Measurements from ENCODE around the gene CDK11A. TPM values are rescaled to one million over a fixed set of nuclear protein-coding genes. Genes with fewer than 3 reads are reported as not detected.
"Not testable (repeated sequence)": the region's sequence is repeated elsewhere in the genome, so short reads cannot be mapped to it uniquely, and the experiment has no call there.

The CDK11A gene
- total RNA-seq, 1 donor from 2014 or later = 47.0 TPM

DNA sequence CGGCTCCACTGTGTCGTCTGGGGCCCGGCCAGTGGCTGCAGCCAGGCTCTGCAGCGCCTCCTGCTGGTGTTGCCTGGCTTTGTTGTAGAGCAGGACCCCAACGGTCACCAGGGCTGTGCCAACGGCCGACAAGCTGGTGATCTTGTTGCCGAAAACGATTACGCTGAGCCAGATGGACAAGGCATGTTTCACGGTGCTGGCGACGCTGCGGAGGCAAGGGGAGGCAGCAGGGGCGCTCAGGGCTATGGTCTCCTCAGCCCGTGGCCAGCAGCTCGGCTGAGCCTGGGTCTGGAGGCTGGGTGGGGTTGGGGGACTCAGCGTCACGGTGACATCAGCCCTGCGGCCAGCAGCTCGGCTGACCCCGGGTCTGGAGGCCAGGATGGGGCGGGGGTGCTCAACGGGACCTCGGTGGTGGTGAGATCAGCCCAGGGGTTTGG lies 58.3 kb downstream of the CDK11A start:
- TF ChIP-seq, protein P1, sequence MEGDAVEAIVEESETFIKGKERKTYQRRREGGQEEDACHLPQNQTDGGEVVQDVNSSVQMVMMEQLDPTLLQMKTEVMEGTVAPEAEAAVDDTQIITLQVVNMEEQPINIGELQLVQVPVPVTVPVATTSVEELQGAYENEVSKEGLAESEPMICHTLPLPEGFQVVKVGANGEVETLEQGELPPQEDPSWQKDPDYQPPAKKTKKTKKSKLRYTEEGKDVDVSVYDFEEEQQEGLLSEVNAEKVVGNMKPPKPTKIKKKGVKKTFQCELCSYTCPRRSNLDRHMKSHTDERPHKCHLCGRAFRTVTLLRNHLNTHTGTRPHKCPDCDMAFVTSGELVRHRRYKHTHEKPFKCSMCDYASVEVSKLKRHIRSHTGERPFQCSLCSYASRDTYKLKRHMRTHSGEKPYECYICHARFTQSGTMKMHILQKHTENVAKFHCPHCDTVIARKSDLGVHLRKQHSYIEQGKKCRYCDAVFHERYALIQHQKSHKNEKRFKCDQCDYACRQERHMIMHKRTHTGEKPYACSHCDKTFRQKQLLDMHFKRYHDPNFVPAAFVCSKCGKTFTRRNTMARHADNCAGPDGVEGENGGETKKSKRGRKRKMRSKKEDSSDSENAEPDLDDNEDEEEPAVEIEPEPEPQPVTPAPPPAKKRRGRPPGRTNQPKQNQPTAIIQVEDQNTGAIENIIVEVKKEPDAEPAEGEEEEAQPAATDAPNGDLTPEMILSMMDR (conservative IDR thresholded peaks at IDR 0.05) = peak; percentile 73
- Mint-ChIP-seq H3K36me3 (peaks cover 3% of the 10 kb centered on the region), H3K27me3 (no peaks in the 10 kb centered on the region), H3K9me3 (no peaks in the 10 kb centered on the region), H3K4me3 (no peak overlapping the region), H3K4me1 (ENCODE audit: unreplicated experiment) (no peaks in the 10 kb centered on the region), H3K27ac (no peak overlapping the region)
- no peak for DNase-seq (ENCODE audit: extremely low spot score, unreplicated experiment)

- H3K4me3 Mint-ChIP-seq = no peak overlapping the region
- H3K27me3 Mint-ChIP-seq = no peaks in the 10 kb centered on the region
- no peak for DNase-seq (ENCODE audit: extremely low spot score, unreplicated experiment)
- H3K36me3 Mint-ChIP-seq = peaks cover 3% of the 10 kb centered on the region
- H3K9me3 Mint-ChIP-seq = no peaks in the 10 kb centered on the region
- no peak overlapping the region for H3K27ac Mint-ChIP-seq
- TF ChIP-seq, protein P1 (conservative IDR thresholded peaks at IDR 0.05) = no peak
- H3K4me1 Mint-ChIP-seq (ENCODE audit: unreplicated experiment) = no peaks in the 10 kb centered on the region
Measured at GRCh38 chr1:1664941-1665814, 59.0 kb downstream of the CDK11A start.

DNA sequence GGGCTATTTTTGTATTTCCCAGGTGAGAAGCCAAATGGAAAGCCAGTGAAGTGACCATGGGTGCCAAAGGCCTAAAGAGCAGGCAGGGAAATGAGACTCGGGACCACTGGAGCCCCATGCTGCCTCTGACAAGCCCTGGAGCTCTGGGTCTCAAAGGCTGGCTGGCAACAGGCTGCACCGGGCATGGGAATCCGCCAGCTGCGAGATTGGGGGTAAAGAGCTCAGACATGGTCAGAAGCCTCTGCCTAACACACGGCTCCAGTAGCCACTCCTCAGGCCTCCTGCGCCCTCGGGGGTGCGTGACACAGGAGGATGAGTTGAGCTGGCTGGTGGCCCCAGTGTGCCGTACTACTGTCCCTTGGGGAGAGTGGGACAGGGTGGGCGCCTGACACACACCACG lies 59.8 kb downstream of the CDK11A start:
- not testable (repeated sequence) for DNase-seq (ENCODE audit: extremely low spot score, unreplicated experiment); H3K4me1 Mint-ChIP-seq (ENCODE audit: unreplicated experiment); H3K36me3 Mint-ChIP-seq; H3K27me3 Mint-ChIP-seq; H3K27ac Mint-ChIP-seq; H3K4me3 Mint-ChIP-seq; H3K9me3 Mint-ChIP-seq

DNA sequence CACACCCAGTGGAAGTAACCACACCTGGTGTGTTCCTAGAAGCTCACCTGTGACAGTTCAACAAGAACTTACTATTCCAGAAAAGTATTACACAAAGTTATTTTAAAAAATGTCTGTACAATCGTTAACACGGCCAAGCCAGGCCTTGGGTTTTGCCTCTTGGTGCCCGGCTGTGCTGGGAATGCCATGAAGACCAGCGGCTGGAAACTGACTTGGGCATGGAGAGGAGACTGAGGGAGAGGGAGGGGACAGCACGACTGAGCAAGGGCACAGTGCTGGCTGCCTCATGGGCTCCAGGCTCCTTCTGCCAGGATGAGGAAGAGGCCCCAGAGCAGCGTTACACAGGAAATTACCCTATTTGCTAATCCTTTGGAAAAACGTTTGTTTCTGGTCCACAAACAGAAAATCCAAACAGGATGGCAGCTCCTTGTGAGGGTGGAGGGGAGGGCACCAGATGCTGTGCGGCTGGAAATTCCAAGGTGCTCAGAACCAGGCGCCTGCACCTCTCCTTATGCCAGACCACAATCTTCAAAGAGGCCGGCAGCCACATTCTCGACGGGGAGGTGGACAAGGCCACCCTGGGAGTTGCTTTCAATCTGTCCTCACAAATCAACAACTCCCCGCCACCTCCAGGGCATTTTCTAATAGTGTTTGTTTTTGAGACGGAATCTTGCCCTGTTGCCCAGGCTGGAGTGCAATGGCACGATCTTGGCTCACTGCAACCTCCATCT lies 61.2 kb downstream of the CDK11A start:
- not testable (repeated sequence) for H3K4me1 Mint-ChIP-seq (ENCODE audit: unreplicated experiment); H3K9me3 Mint-ChIP-seq; H3K27me3 Mint-ChIP-seq; H3K36me3 Mint-ChIP-seq; DNase-seq (ENCODE audit: extremely low spot score, unreplicated experiment); H3K4me3 Mint-ChIP-seq
- H3K27ac Mint-ChIP-seq = peak overlapping the region; percentile 46

DNA sequence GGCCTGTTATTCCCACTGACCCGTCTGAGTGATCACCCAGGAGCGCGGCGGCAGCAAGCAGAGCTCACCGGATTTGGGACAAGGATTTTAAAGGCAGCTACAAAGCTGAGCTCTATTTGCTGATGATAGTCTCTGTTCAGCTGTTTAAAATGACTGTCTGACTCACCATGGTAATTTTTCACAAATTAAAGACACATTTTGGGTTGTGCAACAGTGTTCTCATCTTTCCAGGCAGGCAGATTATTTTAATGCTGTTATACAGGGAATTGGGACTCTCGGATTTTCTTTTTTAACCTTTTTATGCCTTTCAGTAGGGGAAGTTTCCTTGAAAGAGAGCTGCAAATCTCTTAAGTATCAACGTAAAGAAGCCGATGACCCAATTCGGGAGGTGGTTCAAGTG lies 61.8 kb downstream of the CDK11A start:
- H3K36me3 Mint-ChIP-seq; H3K27me3 Mint-ChIP-seq; H3K4me1 Mint-ChIP-seq (ENCODE audit: unreplicated experiment); H3K9me3 Mint-ChIP-seq; H3K4me3 Mint-ChIP-seq; DNase-seq (ENCODE audit: extremely low spot score, unreplicated experiment): not testable (repeated sequence)
- H3K27ac Mint-ChIP-seq = peak overlapping the region; percentile 46

GRCh38 chr1:1658583-1659549 lies 65.3 kb downstream of the CDK11A start, which contains the start of gene CDK11B:
CDK11B (minus strand) TSS chr1:1659004; CDS start chr1:1657485, 1,519 bp downstream.
- H3K36me3 Mint-ChIP-seq; H3K9me3 Mint-ChIP-seq; H3K4me1 Mint-ChIP-seq (ENCODE audit: unreplicated experiment); H3K27me3 Mint-ChIP-seq: not testable (repeated sequence)
- DNase-seq (ENCODE audit: extremely low spot score, unreplicated experiment) = peak; percentile 93
- TF ChIP-seq, protein P1 (conservative IDR thresholded peaks at IDR 0.05) = peak; percentile 65
- peak within 1 kb of the TSS; percentile 97 for H3K4me3 Mint-ChIP-seq
- peak within 1 kb of the TSS; percentile 100 for H3K27ac Mint-ChIP-seq

Other genes starting within 250 kb of the CDK11A start
- gene ATAD3A, start 212.2 kb downstream of the CDK11A start, total RNA-seq (ENCODE audit: low replicate concordance) = 37.8 and 39.8 TPM in 2 replicates
- 3.1 and 10.3 TPM in 2 replicates for gene TMEM240, start 183.7 kb downstream of the CDK11A start, total RNA-seq (ENCODE audit: low replicate concordance)
- gene SSU72, start 149.5 kb downstream of the CDK11A start, total RNA-seq (ENCODE audit: low replicate concordance) = 117 and 126 TPM in 2 replicates
- gene FNDC10, start 124.2 kb downstream of the CDK11A start, total RNA-seq (ENCODE audit: low replicate concordance) = 8.9 and 9.3 TPM in 2 replicates
- 73.6 and 114 TPM in 2 replicates for gene MIB2, start 108.9 kb downstream of the CDK11A start, total RNA-seq (ENCODE audit: low replicate concordance)
- 2.2 and 6.8 TPM in 2 replicates for gene MMP23B, start 92.2 kb downstream of the CDK11A start, total RNA-seq (ENCODE audit: low replicate concordance)
- 21.8 and 26.5 TPM in 2 replicates for gene CDK11B, start 65.4 kb downstream of the CDK11A start, total RNA-seq (ENCODE audit: low replicate concordance)
- 88.8 and 116 TPM in 2 replicates for gene SLC35E2B, start 31.6 kb downstream of the CDK11A start, total RNA-seq (ENCODE audit: low replicate concordance)
- 78.4 and 89.2 TPM in 2 replicates for gene NADK, start 54.1 kb upstream of the CDK11A start, total RNA-seq (ENCODE audit: low replicate concordance)
- 279 and 297 TPM in 2 replicates for gene GNB1, start 166.7 kb upstream of the CDK11A start, total RNA-seq (ENCODE audit: low replicate concordance)
- 0.36 and 0.65 TPM in 2 replicates for gene CALML6, start 190.9 kb upstream of the CDK11A start, total RNA-seq (ENCODE audit: low replicate concordance)
- 1.8 and 3.9 TPM in 2 replicates for gene TMEM52, start 194.9 kb upstream of the CDK11A start, total RNA-seq (ENCODE audit: low replicate concordance)